HTERT RPE-1 (cell line): ENCODE measurements around the gene ARL6IP4.

Source experiments
- in situ Hi-C: fragments of 300-500 bp; cut with MboI; formaldehyde crosslinking; loops from 4 replicates; pipeline ENCODE4 v1.14.3; 2020; ENCODE audit warnings: low sequenced_read_pairs

The ARL6IP4 gene

DNA sequence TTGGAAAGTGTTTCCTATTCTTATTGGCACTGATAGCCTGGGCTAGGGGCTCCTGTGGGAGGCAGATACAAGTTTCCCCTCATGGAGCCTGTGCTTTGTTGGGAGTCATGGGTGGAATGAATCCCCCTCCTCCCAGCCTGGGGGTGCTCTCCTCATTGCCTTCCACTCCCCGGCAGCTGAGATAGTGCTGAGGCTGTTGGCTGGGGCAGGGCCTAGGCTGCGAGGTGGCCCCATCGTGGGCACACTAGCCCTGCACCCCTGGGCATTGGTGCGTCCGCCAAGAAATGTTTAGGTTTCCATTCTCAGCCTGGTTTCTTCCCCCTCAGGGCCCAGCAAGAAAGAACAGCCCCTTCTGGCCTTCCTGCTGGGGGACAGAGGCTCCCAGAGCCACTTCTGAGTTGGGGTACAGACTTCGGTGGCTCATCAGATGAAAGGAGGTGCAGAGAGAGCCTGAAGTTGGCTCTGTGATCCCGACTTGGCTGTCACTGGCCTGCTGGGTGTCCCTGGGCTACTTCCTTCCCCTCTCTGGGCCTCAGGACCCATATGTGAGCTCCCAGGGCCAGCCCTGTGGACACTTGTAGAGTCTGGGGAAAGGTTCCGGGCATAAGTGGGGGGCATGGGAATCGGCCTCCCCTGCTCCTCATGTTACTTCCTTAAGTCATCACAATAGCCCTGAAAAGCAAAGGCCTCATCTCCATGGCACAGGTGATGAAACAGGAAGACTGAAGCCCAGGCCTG lies 2.7 kb upstream of the ARL6IP4 start:
- in situ Hi-C loops = no loop called here

DNA sequence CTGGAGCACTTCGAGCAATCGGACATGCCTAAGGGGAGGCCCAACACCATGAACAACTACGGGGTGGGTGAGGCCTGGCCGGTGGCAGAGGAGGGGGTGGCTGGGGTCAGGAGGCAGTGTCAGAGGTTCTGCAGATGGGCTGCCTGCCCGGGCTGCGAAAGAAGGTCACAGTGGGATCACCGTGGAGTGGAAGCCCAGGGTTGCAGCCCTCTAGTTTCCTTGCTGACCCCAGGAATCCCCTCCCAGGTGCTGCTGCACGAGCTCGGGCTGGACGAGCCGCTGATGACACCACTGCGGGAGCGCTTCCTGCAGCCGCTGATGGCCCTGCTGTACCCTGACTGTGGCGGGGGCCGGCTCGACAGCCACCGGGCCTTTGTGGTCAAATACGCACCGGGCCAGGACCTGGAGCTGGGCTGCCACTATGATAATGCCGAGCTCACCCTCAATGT lies 1.9 kb upstream of the ARL6IP4 start:
- in situ Hi-C loops = no loop called here

DNA sequence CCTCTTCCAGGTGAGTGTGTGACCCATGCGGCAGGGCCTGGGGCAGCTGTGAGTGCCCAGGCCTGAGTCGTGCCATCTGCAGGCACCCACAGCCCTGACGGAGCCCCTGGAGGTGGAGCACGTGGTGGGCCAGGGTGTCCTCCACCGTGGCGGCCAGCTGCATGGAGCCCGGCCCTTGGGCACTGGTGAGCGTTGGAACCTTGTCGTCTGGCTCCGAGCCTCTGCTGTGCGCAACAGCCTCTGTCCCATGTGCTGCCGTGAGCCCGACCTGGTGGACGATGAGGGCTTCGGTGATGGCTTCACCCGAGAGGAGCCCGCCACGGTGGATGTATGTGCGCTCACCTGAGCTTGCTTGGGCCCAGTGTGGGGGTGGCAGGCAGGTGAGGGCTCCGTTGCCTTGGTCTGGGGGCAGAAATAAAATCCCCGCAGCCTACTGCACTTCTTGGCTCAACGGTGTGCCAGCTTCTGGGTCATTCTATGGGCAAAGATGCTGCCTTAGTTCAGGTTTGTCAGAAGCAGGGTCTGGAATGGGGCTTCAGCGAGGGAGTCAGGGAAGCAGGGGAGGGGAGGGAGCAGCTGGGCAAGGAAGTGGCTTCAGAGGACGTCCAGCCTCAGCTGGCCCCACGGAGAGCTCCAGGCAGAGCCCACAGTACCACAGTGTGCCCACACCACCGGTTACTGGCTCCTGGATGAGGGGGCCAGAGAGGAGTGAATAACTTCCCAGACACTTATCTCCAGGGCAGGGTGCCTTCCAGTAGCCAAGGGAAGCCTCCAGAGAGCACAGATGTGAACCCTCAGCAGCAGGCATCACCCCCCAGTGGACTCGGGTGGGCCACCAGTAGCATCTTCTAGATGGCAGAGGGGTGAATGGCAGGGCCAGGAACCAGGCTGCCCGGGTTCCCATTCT lies 1.2 kb upstream of the ARL6IP4 start:
- in situ Hi-C loops = no loop called here

DNA sequence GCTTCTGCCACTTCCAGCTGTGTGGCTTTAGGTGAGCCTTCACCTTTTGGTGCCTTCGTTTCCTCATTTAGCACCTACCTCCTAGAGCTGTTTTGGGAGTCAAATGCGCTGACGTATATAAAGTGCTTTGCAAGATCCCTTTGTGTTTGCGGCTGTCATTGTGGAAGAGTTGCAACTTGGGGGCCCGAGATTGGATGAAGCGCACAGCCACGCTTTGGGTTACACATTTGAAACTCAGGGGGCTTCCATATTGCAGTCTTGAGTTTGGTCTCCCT lies 636 bp upstream of the ARL6IP4 start:
- in situ Hi-C loops = no loop called here

DNA sequence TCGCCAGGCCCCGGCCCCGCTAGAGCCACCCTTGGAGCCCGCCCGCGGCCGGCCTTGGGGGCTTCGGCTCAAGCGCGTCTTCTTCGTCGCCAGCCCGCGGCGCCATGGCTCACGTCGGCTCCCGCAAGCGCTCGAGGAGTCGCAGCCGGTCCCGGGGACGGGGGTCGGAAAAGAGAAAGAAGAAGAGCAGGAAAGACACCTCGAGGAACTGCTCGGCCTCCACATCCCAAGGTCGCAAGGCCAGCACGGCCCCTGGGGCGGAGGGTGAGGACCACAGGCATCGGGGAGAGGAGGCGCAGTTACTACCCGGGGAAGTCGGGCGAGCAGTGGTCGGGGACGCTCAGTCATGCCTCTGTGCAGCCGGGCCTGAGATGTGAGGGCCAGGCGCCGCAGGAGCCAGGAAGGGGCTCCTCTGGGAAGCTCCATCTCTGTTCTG lies 573 bp downstream of the ARL6IP4 start:
- in situ Hi-C loops = no loop called here

DNA sequence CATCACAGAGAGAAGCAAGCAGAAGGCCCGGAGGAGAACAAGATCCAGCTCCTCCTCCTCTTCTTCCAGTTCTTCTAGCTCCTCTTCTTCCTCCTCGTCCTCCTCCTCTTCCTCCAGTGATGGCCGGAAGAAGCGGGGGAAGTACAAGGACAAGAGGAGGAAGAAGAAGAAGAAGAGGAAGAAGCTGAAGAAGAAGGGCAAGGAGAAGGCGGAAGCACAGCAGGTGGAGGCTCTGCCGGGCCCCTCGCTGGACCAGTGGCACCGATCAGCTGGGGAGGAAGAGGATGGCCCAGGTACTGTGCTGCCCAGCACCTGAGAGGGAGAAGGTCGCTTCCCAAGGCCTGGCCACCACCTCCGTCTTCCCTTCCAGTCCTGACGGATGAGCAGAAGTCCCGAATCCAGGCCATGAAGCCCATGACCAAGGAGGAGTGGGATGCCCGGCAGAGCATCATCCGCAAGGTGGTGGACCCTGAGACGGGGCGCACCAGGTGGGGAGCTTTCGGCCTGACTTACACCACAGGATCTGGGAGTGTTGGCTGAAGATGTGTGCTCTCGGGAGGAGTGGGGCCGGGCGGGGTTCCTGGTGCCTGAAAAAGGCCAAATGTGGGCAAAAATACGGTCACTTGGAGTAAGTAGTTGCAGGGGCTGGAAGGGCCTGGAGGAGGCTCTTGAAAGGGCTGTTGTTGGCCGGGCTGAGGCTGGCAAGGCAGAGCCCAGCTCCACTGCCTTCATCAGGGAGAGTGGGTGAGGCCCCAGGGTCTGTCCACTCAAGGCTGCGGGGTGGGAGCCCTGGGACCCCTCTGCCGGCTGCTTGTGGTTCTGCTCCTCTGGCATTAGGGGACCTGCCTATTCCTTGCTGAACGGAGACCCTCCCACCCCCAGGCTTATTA lies 1.4 kb downstream of the ARL6IP4 start:
- in situ Hi-C loops = no loop called here

DNA sequence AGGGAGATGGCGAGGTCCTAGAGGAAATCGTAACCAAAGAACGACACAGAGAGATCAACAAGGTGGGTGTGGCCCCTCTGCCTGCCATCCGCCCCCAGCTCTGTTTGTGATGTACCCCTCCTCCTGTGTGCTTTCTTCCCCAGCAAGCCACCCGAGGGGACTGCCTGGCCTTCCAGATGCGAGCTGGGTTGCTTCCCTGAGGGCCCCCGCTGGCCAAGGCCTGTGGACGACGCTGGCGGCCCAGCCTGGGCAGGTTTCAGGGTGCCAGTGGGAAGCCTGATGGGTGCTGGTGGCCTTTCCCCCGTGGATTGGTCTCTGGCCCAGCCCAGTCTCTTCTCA lies 2.0 kb downstream of the ARL6IP4 start:
- in situ Hi-C loops = no loop called here

DNA sequence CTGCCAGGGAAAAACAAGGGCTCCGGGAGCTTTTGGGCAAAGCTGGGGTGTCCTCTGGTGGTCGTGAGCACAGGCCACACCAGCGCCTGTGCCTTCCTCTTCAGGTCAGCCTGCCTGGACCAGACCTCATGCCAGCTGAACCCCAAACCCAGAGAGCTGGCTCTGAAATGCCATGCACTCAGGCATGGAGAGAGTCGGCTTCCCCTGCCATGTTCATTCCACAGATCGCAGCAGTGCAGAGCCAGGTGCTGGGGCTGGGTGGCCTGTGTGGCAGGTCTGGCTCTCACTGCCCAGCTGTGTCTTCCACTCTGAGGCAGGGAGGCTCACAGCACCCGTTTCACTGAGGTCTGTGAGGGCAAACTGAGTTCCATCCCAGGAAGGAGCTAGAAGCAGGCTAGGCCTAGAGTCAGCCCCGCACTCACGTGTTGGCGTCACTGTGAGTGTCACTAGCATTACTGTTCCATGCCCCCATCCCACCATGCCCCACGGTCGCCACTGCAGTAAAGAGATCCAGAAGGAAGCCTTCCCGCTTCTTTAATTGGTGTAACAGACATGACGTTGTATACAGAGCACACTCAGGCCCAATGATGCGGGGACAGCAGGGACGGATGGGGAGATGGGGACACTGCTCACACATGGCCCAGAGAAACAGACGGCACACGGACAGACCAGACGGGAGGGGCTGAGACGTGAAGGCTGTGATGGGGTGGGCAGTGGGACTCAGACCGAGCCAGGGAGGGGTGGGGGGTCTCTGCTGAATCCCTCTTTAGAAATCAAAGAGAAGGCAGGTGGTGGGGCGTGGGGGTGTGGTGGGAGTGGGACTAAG lies 2.7 kb downstream of the ARL6IP4 start:
- in situ Hi-C loops = no loop called here

DNA sequence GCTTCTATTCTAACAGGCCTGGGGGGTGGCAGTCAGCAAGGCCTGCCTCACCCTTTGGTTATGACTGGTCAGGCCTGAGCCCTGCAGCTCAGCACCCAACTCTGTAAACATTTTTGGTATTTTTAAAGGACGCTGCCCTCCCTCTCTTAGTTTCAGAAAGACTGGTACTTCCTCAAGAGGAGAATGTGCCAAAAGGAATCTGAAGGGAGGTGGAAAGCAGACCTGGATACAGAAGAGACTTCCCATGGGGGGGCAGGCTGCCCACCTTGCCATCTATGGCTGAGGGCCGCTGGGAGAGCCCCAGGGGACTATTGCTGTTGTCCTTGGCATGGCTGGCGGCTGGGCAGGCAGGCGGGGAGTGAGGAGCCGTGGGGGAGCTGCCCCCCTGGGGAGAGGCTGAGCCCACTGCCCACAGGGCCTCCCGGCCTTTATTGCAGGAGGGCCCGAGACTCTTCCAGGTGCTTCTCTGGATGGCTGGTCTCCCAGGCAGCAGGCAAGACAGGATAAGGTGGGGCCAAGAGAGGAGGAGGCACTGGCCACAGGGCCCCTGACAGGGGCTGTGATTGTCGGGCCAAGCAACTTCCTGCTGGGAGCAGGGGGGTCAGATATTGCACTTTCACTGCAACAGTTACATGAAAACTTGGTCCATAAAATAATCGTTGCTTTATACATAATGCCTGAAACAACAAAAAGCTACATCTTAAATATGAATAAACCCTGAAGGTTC lies 3.5 kb downstream of the ARL6IP4 start:
- in situ Hi-C loops = no loop called here

DNA sequence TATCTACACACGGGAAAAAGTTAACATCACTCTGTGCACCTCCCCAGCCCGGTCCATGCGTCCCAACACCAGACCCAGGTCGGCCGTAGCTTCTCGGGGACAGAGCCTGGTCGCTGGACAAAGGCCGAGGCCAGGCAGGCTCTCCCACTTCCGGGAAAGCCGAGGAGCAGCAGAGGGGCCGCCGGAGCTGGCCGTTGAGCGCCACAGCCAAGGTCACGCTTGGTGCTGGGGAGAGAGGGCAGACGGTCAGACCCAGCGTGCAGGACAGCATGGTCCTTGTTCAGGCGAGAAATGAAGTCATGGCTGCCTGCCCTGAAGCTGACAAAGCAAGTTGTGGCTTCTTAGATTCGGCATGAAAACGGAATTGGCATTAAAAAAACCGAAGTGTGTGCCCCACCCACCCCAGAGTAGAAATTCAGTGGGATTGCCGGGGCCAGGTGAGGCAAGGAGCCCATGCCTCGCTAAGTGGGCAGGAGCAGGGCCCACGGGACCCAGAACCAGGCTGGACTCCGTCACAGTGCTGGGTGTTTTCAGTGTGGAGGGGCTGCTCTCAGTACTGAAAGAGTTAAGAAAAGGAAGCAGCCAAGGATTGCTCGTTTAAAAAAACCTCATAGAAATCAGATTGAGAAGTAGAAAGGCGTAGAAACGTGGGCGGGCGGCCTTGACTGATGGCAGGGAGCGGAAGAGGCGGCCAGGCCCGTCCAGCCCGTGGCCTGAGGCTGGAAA lies 4.3 kb downstream of the ARL6IP4 start:
- in situ Hi-C loops = no loop called here

DNA sequence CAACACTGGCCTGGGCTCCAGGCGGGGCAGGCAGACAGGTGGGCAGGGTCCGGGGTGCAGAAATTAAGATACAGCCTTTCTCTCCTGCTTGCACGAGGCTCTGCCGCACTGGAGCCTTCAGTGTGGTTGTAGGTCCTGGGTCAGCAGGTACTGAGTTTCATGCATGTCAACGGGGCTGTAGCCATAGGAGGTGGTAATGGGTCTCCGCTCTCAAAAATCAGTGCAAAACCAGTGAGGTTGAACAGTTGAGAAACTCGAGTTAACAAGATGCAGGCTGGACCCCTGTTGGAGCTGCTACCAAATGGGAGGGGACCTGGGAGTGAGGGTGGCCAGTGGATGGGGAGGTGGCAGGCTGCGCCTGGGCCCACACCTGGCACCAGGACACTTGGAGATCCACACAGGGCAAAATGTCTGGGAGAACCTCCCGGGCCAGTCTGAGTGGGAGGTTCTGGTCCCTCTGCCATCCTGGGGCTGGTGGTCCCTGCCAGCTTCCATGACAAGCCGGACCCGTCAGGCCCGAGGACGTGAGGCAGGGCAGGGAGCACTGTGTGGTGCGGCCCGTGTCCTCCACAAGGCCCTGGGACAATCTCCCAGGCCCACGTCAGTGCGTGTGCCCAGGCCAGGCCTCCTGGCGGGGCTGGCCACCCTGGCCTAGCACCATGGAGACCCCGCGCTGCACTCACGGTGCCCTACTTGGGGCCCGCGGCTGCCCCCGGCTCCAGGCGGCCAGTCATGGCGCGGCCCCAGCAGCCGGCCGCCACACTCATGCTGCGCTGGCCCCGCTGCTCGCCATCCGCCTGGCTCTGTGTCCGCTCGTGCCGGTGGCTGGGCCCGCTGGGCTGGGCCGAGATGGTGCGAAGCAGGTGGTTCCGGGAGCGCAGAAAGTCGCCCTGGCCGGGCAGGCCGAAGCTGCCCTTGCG lies 5.1 kb downstream of the ARL6IP4 start:
- in situ Hi-C loops = no loop called here

DNA sequence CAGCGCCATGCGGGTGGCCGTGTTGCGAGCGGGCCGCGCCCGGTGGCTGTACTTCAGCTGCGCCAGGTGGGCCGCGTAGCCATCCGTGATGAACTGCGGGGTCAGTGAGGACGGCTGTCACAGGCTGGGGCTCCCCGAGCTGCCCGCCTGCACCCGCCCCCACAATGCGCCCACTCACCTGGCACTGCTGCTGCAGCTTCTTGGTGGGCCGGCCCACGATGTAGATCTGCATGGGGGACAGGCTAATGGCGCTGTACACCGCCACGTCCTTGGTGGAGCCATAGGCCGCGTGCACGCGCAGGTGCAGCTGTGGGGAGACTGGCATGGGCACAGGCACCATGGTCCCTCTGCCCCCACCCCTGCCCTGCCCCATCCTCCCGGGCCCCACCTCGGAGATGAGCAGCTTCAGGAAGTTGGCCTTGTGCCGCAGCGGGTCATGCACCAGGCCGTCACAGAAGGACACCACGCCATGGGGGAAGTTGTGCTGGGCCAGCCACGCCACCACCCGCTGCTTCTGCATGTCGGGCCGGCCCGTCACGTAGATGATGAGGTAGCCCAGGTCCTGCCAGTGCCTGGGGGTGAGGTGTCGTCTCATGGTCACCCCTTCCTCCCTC lies 5.9 kb downstream of the ARL6IP4 start:
- in situ Hi-C loops = no loop called here

DNA sequence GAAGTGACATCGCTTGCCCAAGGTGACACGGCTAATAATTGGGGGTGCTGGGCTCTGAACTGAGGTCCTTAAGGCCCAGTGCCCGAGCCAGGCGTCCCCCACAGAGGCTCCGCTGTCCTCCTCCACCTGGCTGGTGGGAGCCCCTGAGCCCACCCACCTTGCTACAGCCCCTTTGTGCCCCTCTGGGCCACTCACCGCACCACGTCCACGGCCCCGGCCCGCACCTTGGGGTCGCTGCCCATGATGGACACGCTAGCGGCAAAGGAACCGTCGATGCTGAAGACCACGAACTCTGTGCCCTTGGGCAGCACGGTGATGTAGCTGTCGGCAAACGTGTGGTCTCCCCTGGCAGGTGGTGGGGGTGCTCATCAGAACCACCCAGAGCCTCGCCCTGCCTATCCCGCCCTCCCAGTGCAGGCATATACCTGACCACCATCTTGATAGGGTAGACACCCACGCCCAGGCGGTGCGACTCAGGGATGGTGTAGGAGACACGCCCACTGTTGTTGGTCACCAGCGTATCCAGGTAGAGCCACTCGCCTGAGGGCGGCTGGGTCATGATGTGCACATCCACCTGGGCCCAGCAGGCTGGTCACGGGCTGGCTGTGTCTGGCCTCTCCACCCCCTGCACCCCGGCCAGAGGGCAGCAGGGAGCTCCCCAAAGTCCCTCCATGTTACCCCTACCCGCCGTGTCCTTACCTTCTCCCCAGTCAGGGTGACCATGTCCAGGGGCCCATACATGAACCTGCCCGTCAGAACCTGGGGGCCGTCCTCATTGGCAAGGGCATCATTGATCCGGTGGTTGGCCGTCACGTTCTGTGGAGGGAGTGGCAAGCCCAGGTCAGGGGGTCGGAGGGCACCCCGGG lies 6.8 kb downstream of the ARL6IP4 start:
- in situ Hi-C loops = no loop called here

DNA sequence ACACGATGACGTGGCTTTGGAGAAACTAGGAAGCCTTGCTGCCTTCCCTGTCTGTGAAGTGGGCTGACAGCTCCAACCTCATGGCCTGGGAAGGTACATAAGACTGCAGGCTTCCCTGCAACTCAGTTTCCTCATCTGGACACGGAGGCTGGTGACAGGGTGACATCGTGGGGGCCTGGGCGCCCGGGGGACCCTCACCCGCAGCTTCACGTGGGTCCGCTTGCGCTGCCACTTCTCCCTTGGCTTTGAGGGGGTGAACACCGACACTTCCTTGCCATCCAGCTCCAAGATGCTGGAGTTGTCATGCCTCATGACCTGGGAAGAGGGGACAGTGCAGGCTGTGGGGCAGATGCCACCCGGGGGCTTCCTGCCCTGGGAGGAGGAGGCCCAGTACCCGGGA lies 7.6 kb downstream of the ARL6IP4 start:
- in situ Hi-C loops = no loop called here

DNA sequence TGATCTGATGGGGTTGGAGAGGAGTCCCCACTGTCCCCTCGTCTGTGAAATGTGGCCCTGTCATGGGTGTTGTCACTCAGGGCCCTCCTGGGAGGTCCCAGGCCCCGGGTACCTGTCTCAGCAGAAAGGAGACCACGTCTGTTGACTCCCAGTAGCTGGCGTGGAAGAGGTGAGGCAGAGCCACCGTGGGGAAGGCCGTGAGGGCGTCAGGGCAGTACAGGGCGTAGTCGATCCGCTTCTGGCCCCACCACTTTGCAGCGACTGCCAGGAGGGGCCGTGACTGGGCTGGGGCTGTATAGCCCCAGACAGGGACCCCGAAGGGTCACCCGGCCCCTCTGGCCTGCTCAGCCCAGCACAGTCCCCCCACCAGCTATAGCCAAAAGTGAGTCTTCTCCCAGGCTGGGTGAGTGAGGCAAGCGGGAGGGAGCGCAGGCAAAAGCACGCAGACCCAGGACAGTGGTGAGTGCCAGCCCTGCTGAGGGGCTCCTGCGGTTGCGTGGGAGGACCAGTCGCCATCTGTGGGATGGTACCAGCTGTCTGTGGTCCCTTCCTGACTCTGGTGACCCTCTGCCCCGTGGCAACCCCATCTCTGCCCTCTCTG lies 8.2 kb downstream of the ARL6IP4 start:
- in situ Hi-C loops = no loop called here

DNA sequence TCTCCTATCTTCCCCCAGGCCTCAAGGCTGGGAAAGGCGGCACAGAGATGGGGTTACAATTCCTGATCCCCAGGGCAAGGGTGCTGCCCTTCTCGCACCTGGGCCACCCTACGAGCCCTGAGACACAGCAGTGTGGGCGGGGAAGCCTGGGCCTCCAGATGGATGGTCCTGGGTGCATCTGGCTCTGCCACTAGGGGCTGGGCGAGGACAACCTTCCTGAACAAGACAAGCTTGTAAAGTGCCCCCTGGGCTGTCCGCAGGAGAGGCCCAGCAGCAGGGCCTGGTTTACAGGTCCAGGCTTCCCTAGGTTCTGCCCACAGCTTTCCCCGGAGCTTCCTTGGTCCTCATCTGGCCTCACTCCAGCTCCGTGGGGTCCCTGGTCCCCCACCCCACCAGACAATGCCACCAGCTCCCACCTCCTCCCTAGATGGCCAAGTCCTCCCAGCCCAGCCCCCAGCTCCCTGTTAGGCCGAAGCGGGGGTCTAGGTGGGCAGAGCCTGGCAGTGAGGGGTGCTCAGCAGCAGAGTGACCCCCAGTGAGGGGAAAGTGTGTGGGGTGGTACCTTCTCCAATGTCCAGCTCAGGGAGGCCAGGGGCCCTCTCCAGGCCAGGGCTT lies 8.9 kb downstream of the ARL6IP4 start:
- in situ Hi-C loops = no loop called here
